HUES64 (cell line): ENCODE results near the gene TMEM9.
"Not testable (repeated sequence)": the region's sequence is repeated elsewhere in the genome, so short reads cannot be mapped to it uniquely, and the experiment has no call there.

Source experiments
- H3K27ac ChIP-seq: 2 replicates; pipeline ENCODE4 v1.7.0; 2013; ENCODE audit warnings: low read depth, low read length, inconsistent platforms
- H3K27me3 ChIP-seq: 2 replicates; pipeline ENCODE4 v1.6.1; 2013; ENCODE audit warnings: mild to moderate bottlenecking, low read length; ENCODE audit not compliant: insufficient read depth
- H3K36me3 ChIP-seq: 2 replicates; pipeline ENCODE4 v1.6.1; 2013; ENCODE audit warnings: mild to moderate bottlenecking, low read length; ENCODE audit not compliant: insufficient read depth
- H3K4me1 ChIP-seq: 2 replicates; pipeline ENCODE4 v1.6.1; 2013; ENCODE audit warnings: mild to moderate bottlenecking, low read length, moderate library complexity; ENCODE audit not compliant: insufficient read depth
- H3K4me3 ChIP-seq: 2 replicates; pipeline ENCODE4 v1.5.1; 2013; ENCODE audit warnings: mild to moderate bottlenecking, low read length, moderate library complexity
- H3K9ac ChIP-seq: 2 replicates; pipeline ENCODE4 v1.6.1; 2013; ENCODE audit warnings: mild to moderate bottlenecking, low read depth, low read length
- H3K9me3 ChIP-seq: 2 replicates; pipeline ENCODE4 v1.6.1; 2013; ENCODE audit warnings: low read depth, low read length; ENCODE audit not compliant: insufficient read depth
- WGBS: fragments of 150-250, 120-280 bp; methylation state at CpG from one replicate; pipeline ENCODE4 v1.1.7; 2013; ENCODE audit warnings: missing lambda C conversion rate; 5-methylcytosine and 5-hydroxymethylcytosine counted together

Gene TMEM9

DNA sequence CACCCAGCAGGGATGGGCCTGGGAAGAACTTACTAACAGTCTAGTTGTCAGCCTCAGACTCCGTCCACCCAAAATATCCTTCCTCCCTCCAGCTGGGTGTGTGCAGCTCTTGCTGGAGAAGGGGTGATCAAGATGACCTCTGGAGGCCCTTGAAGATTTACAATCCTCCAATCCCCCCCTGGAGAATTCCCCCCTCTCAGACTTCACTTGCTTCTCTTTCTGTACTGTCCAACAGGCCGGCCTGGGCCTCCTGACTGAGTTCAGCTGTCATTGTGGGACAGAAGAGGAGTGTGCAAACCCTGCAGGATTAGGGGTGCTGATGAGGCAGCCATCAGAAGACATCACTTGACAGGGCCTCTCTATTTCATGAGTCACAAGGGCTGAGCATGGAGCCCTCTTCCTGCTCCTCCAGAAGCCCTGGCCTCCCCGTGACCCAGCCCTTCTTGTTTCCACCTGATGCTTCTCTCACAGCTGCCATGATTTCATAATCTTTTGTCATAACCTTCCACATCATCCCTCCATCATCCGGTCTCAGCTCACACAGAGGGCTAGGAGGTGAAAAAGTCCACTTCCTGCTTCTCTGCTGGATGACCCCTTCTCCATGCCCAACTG lies 18.8 kb upstream of the TMEM9 start:
- Histone ChIP-seq H3K4me1 (peaks cover 11% of the 10 kb centered on the region), H3K4me3 (no peak overlapping the region), H3K9ac (no peak overlapping the region), H3K9me3 (no peaks in the 10 kb centered on the region), H3K27ac (no peak overlapping the region), H3K27me3 (peaks cover 20% of the 10 kb centered on the region), H3K36me3 (no peaks in the 10 kb centered on the region)
- WGBS, result 91% methylated on average over 4 of the region's 4 CpGs

DNA sequence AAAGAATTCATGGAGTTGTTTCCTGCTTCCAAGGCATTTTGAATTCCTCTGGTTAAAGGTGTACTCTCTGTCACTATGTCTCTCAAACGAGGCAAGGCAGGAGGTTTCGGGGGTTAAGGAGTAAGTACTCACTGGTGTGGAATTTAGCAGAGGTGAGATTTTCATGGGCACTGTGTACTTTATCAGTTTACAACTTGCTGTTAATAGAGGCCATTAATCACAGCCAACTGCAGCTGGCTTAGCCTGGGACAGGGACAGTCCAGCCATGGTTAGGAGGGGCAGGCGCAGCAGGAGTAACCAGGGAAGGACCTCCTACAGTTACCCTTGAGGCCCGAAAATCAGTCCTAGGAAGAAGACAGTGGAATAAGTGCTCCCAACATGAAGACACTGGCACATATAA lies 18.1 kb upstream of the TMEM9 start:
- 85% methylated on average over 4 of the region's 4 CpGs for whole genome bisulfite sequencing

DNA sequence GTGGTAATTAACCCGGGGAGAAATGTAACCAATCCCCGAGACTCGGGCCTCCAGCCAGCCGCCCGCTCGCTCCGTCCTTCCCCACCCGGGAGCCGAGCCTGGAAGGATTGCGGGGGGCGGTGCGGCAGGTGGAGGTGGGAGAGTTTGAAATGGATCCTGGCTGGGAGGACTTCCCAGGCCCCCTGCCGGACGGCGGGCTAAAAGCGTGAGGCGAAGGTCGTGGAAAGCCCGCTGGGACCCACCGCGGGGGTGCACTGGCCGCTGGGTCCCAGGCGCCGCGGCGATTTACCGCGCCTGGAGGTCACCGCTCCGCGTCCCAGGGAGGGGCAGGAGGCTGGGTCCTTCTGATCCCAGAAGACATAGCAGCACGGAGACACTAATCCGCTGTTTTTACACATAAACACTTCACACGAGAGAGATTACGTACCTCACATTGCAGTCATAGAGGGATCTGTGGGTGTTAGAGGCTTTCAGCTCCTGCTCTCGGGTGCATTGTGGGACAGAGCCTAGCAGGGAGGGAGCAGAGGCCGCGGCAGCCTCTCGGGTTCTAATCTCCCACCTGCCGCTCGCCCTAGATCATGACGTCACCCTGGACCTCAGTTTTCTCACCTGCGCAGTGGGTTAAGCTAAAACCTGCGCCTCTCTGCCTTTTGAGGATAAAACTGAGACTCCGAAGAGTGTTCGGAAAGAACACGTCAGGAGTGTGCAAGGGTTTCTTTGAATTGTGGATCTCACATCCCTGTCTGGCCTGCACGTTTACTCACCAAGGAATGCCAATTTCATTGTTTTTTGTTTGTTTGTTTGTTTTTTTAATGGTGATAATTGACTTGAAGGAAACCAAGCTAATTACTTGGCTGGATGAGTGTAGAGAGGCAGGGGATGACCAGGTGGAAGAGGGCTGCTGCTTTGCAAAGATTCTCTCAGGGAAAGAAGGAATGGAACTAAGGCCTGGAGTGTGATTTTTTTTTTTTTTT lies 17.1 kb upstream of the TMEM9 start:
- peaks cover 11% of the 10 kb centered on the region for H3K4me1 ChIP-seq
- H3K9ac ChIP-seq, result peak overlapping the region; percentile 69
- peak overlapping the region; percentile 81; the same call in 1 of the 2 replicates for H3K27ac ChIP-seq
- no peaks in the 10 kb centered on the region for H3K9me3 ChIP-seq
- peaks cover 20% of the 10 kb centered on the region for H3K27me3 ChIP-seq
- WGBS, result 7% methylated on average over 48 of the region's 48 CpGs
- no peaks in the 10 kb centered on the region for H3K36me3 ChIP-seq
- H3K4me3 ChIP-seq, result peak overlapping the region; percentile 76

More for the DNA sequence above, 18.1 kb upstream of the TMEM9 start:
- Histone ChIP-seq H3K4me1 (peaks cover 11% of the 10 kb centered on the region), H3K36me3 (no peaks in the 10 kb centered on the region), H3K27ac (no peak overlapping the region), H3K9me3 (no peaks in the 10 kb centered on the region), H3K9ac (no peak overlapping the region), H3K4me3 (no peak overlapping the region), H3K27me3 (peaks cover 20% of the 10 kb centered on the region)

DNA sequence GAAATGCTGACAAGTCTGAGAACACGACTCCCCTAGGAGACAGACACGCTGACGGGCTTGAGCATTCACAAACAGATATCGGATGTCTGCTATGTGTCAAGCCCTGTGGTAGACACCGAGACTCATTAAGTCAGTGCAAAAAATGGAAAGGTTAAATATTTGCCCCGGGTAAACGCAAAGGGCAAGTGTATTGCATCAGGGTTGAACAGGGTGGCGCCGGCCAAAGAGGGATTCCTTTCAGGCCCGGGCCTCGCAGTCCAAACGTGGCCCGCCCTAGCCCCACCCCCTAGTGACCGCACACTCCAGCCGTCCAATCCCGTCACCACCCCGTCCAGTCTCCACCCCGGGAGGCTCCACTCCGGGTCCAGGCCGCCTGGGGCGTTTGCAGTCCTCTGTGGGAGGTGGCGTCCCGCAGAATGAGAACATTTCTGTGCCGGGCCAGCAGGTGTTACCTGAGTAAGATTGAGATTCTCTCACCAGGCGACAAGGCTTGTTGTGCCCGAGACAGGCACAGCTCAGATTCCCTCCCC lies 16.3 kb upstream of the TMEM9 start:
- H3K4me1 ChIP-seq, result peaks cover 11% of the 10 kb centered on the region
- WGBS, result 9% methylated on average over 26 of the region's 26 CpGs
- H3K4me3 ChIP-seq, result peak overlapping the region; percentile 76

DNA sequence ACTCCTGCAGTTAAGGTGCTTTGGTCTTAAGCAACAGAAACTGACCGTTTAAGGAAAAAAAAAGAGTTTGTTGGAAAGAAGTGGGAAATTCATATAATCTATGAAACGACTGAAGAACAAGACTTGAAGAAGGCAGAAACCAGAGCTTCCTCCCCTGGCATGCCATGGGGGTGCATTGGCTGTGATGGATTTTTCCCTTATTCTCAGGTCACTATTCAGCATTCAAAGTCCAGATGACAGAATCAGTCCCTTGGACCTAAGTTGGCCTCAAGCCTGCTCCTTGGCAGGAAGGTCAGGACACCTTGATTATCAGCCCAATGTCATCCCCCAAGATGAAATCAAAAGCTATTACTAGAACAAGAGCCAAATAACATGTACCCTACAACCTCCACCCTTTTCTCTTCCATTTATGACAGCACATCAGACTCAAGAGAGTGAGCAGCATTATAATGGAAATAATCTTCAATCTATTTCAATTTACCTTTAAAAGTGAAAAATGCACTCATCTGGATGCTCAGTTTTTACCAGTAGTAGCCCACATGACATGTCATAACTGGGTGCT lies 15.8 kb upstream of the TMEM9 start:
- Histone ChIP-seq H3K4me1 (peaks cover 8% of the 10 kb centered on the region), H3K9ac (peak overlapping the region; percentile 33; the same call in 1 of the 2 replicates), H3K27ac (peak overlapping the region; percentile 25; the same call in 1 of the 2 replicates), H3K9me3 (no peaks in the 10 kb centered on the region), H3K27me3 (peaks cover 20% of the 10 kb centered on the region), H3K4me3 (peak overlapping the region; percentile 76), H3K36me3 (no peaks in the 10 kb centered on the region)
- 92% methylated on average over 2 of the region's 2 CpGs for WGBS

More for the DNA sequence above, 16.3 kb upstream of the TMEM9 start:
- Histone ChIP-seq H3K27ac (peak overlapping the region; percentile 81; the same call in 1 of the 2 replicates), H3K36me3 (no peaks in the 10 kb centered on the region), H3K9ac (peak overlapping the region; percentile 69), H3K27me3 (peaks cover 20% of the 10 kb centered on the region), H3K9me3 (no peaks in the 10 kb centered on the region)

- 98% methylated on average over 3 of the region's 3 CpGs for WGBS
- H3K27ac ChIP-seq, result no peak overlapping the region
- H3K4me1 ChIP-seq, result peaks cover 4% of the 10 kb centered on the region; the same call in 1 of the 2 replicates
- H3K4me3 ChIP-seq, result no peak overlapping the region
- H3K27me3 ChIP-seq, result peaks cover 20% of the 10 kb centered on the region
- H3K36me3 ChIP-seq, result no peaks in the 10 kb centered on the region
- no peaks in the 10 kb centered on the region for H3K9me3 ChIP-seq
- no peak overlapping the region for H3K9ac ChIP-seq
Observed at GRCh38 chr1:201169203-201169602, 14.9 kb upstream of the TMEM9 start.

GRCh38 chr1:201167041-201167991 lies 13.0 kb upstream of the TMEM9 start:
- Histone ChIP-seq H3K4me1 (peaks cover 4% of the 10 kb centered on the region; the same call in 1 of the 2 replicates), H3K9ac (no peak overlapping the region), H3K27me3 (peaks cover 20% of the 10 kb centered on the region), H3K4me3 (no peak overlapping the region), H3K36me3 (no peaks in the 10 kb centered on the region), H3K9me3 (no peaks in the 10 kb centered on the region), H3K27ac (no peak overlapping the region)
- 92% methylated on average over 12 of the region's 13 CpGs for WGBS

GRCh38 chr1:201164645-201165044 lies 10.4 kb upstream of the TMEM9 start:
- H3K27me3 ChIP-seq, result peaks cover 4% of the 10 kb centered on the region; the same call in 1 of the 2 replicates
- H3K4me3 ChIP-seq, result no peak overlapping the region
- no peaks in the 10 kb centered on the region for H3K36me3 ChIP-seq
- H3K27ac ChIP-seq, result no peak overlapping the region
- H3K9ac ChIP-seq, result no peak overlapping the region
- H3K9me3 ChIP-seq, result no peaks in the 10 kb centered on the region
- 85% methylated on average over 7 of the region's 7 CpGs for WGBS
- no peaks in the 10 kb centered on the region for H3K4me1 ChIP-seq

GRCh38 chr1:201163707-201164106 lies 9.4 kb upstream of the TMEM9 start:
- 76% methylated on average over 4 of the region's 4 CpGs for WGBS
- H3K4me3 ChIP-seq, result no peak overlapping the region
- H3K4me1 ChIP-seq, result no peaks in the 10 kb centered on the region
- H3K9me3 ChIP-seq, result no peaks in the 10 kb centered on the region
- no peak overlapping the region for H3K9ac ChIP-seq
- no peaks in the 10 kb centered on the region for H3K36me3 ChIP-seq
- no peak overlapping the region for H3K27ac ChIP-seq
- H3K27me3 ChIP-seq, result no peaks in the 10 kb centered on the region

DNA sequence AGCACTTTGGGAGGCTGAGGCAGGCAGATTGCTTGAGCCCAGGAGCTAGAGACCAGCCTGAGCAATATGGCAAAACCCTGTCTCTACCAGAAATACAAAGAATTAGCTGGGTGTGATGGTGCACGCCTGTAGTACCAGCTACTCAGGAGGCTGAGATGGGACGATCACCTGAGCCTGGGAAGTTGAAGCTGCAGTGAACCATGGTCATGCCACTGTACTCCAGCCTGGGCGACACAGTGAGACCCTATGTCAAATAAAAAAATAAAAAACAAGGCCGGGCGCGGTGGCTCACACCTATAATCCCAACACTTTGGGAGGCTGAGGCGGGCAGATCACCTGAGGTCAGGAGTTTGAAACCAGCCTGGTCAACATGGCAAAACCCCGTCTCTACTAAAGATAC lies 8.8 kb upstream of the TMEM9 start:
- WGBS, result 97% methylated on average over 8 of the region's 8 CpGs
- H3K9me3 ChIP-seq, result not testable (repeated sequence)

More for the DNA sequence above, 8.8 kb upstream of the TMEM9 start:
- H3K4me1 ChIP-seq, H3K36me3 ChIP-seq, H3K27me3 ChIP-seq, H3K9ac ChIP-seq, H3K4me3 ChIP-seq, H3K27ac ChIP-seq: not testable (repeated sequence)
